SU-DHL-6 (cell line): ENCODE measurements around the gene SUSD3.

Source experiments
- H2AFZ ChIP-seq: fragments of 200-600 bp; sonication (generic); 2 replicates; pipeline ENCODE4 v1.6.1; 2014; ENCODE audit warnings: low read depth, mild to moderate bottlenecking, moderate library complexity, mixed read lengths, antibody characterized with exemption, low read length; ENCODE audit not compliant: severe bottlenecking
- H3F3A ChIP-seq: fragments of 200-600 bp; shearing (Covaris generic); 2 replicates; pipeline ENCODE4 v1.6.0; 2016; ENCODE audit warnings: antibody characterized with exemption, mild to moderate bottlenecking; ENCODE audit not compliant: insufficient read depth
- H3K27ac ChIP-seq: fragments of 200-600 bp; sonication (generic); 2 replicates; pipeline ENCODE4 v1.5.1; 2016; ENCODE audit warnings: low read depth, mild to moderate bottlenecking, low read length, moderate library complexity, mixed read lengths
- H3K27me3 ChIP-seq: fragments of 200-600 bp; sonication (generic), shearing (Covaris generic); 2 replicates; pipeline ENCODE4 v1.6.0; 2014; ENCODE audit warnings: mild to moderate bottlenecking, low read length
- H3K36me3 ChIP-seq: fragments of 200-600 bp; sonication (generic); 2 replicates; pipeline ENCODE4 v1.6.1; 2014; ENCODE audit warnings: mild to moderate bottlenecking, low read length, mixed read lengths
- H3K4me2 ChIP-seq: fragments of 300-600, 200-600 bp; shearing (Covaris generic), sonication (generic); 2 replicates; pipeline ENCODE4 v1.6.0; 2014; ENCODE audit warnings: low read length, low read depth, mild to moderate bottlenecking; ENCODE audit not compliant: poor library complexity, severe bottlenecking
- H3K4me3 ChIP-seq: fragments of 200-600 bp; sonication (generic); 2 replicates; pipeline ENCODE4 v1.5.1; 2014; ENCODE audit warnings: antibody characterized with exemption, low read length, mild to moderate bottlenecking, mixed read lengths; ENCODE audit not compliant: insufficient read depth, poor library complexity, severe bottlenecking
- H3K79me2 ChIP-seq: fragments of 200-600 bp; sonication (generic); 2 replicates; pipeline ENCODE4 v1.6.1; 2014; ENCODE audit warnings: mild to moderate bottlenecking, low read length, moderate library complexity; ENCODE audit not compliant: insufficient read depth
- H3K9ac ChIP-seq: fragments of 200-600 bp; sonication (generic); 2 replicates; pipeline ENCODE4 v1.7.0; 2014; ENCODE audit warnings: mild to moderate bottlenecking, low read length
- H3K9me2 ChIP-seq: fragments of 200-600 bp; sonication (generic); replicated peaks from 2 replicates; pipeline ENCODE4 v1.6.1; 2014; ENCODE audit warnings: low read length; ENCODE audit not compliant: insufficient read depth
- H3K9me3 ChIP-seq: fragments of 200-600 bp; sonication (generic); 2 replicates; pipeline ENCODE4 v1.6.1; 2014; ENCODE audit warnings: low read length, mixed read lengths; ENCODE audit not compliant: insufficient read depth
- H4K20me1 ChIP-seq: fragments of 200-600 bp; sonication (generic); 2 replicates; pipeline ENCODE4 v1.6.1; 2014; ENCODE audit warnings: low read depth, mild to moderate bottlenecking, antibody characterized with exemption, low read length, moderate library complexity, mixed read lengths
- CTCF ChIP-seq: fragments of 200-600 bp; sonication (generic); IDR thresholded peaks from one replicate; pipeline ENCODE4 v1.5.1; 2017; ENCODE audit warnings: antibody characterized with exemption, mild to moderate bottlenecking, low read length, moderate library complexity; ENCODE audit not compliant: insufficient read depth, poor library complexity, severe bottlenecking
- EZH2phosphoT487 ChIP-seq: fragments of 200-600 bp; sonication (generic), shearing (Covaris generic); conservative IDR thresholded peaks from 2 replicates; pipeline ENCODE4 v1.6.1; 2018; ENCODE audit warnings: mild to moderate bottlenecking, antibody characterized with exemption, low read length, moderate library complexity, mixed read lengths

SUSD3 gene

DNA sequence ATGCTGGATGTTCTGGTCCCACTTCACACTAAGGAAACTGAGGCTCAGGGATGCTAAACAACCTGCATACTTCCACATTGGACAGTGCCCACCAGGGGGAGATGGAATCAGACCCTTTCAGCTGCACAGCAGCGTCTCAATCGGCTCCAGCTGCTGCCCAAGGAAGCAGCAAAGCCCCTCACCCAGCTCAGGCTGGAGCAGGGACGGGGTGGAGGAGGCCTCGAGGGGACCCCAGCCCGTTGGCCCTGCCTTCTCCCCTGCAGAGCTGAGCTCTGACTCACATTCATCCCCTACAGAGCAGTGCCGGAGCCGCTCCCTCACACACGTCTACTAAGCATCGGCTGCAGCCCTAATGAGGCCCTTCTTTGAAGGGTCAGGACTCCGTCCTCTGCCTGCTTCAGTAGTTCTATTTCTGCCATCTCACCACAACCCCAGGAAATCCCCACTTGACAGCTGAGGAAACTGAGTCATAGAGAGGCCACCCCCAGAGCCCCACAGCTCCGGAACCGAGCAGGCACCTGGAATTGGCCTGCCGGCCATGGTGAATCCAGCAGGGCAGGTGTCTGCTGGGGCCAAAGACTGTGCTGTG lies 21.5 kb upstream of the SUSD3 start:
- H3K27ac ChIP-seq = no peak overlapping the region
- H2AFZ ChIP-seq = no peak overlapping the region
- no peaks in the 10 kb centered on the region for H3K9me3 ChIP-seq
- no peak overlapping the region for H3K4me3 ChIP-seq
- no peaks in the 10 kb centered on the region for H4K20me1 ChIP-seq
- TF ChIP-seq EZH2phosphoT487 (no peak), CTCF (no peak)
- H3K27me3 ChIP-seq = no peaks in the 10 kb centered on the region
- H3K9me2 ChIP-seq = no peaks in the 10 kb centered on the region
- no peaks in the 10 kb centered on the region for H3K36me3 ChIP-seq
- H3F3A ChIP-seq = no peaks in the 10 kb centered on the region
- no peak overlapping the region for H3K4me2 ChIP-seq
- no peaks in the 10 kb centered on the region for H3K79me2 ChIP-seq
- H3K9ac ChIP-seq = no peak overlapping the region

DNA sequence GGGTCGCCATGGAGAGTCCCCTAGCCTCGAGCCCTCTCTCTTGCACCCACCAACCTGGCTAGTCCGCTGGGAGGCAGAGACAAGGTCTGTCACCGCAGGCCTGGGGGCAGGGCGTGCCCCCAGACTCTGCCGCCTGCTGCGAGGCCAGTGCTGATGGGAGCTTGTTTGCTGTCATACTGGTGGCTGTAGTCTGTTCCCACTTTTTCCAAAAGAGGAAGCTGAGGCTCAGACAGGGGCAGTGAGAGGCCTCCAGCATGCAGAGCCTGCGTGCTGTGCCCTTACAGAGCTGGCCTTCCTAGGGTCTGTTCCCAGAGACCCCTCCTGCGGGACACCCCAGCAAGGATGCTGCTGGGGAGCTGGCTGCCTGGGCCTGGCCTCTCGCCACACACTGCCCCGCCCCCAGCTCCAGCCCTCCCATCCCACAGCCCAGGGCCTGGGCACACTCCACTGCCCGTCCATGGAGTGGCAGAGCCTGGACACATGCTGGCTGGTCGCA lies 21.0 kb upstream of the SUSD3 start:
- H3K9ac ChIP-seq = no peak overlapping the region
- H3K79me2 ChIP-seq = no peaks in the 10 kb centered on the region
- TF ChIP-seq CTCF (no peak), EZH2phosphoT487 (no peak)
- no peak overlapping the region for H2AFZ ChIP-seq
- H3K9me2 ChIP-seq = no peaks in the 10 kb centered on the region
- H3K27me3 ChIP-seq = no peaks in the 10 kb centered on the region
- H3F3A ChIP-seq = no peaks in the 10 kb centered on the region
- H3K27ac ChIP-seq = no peak overlapping the region
- H3K4me3 ChIP-seq = no peak overlapping the region
- no peaks in the 10 kb centered on the region for H3K9me3 ChIP-seq
- H4K20me1 ChIP-seq = no peaks in the 10 kb centered on the region
- no peaks in the 10 kb centered on the region for H3K36me3 ChIP-seq
- no peak overlapping the region for H3K4me2 ChIP-seq

GRCh38 chr9:93038918-93039317 lies 19.6 kb upstream of the SUSD3 start:
- TF ChIP-seq EZH2phosphoT487 (no peak), CTCF (no peak)

More at GRCh38 chr9:93038918-93039317, 19.6 kb upstream of the SUSD3 start:
- Histone ChIP-seq H3F3A (no peaks in the 10 kb centered on the region), H3K4me2 (no peak overlapping the region), H3K9ac (no peak overlapping the region), H3K27me3 (no peaks in the 10 kb centered on the region), H3K9me2 (no peaks in the 10 kb centered on the region), H3K36me3 (no peaks in the 10 kb centered on the region), H3K27ac (no peak overlapping the region), H4K20me1 (no peaks in the 10 kb centered on the region), H3K4me3 (no peak overlapping the region), H3K9me3 (no peaks in the 10 kb centered on the region), H3K79me2 (no peaks in the 10 kb centered on the region), H2AFZ (no peak overlapping the region)
